NB4 (cell line): Measurements from ENCODE around the gene DNAJC30.

Experiments used
- POLR2A ChIP-seq: IDR thresholded peaks from 2 replicates; pipeline ENCODE4 v1.6.1; 2011; ENCODE audit warnings: mild to moderate bottlenecking; ENCODE audit not compliant: insufficient read length; ENCODE audit errors: extremely low read depth
- TF ChIP-seq, protein P1 (sequence below): IDR thresholded peaks from one replicate; pipeline ENCODE4 v1.5.1; 2012; ENCODE audit warnings: low read depth, low read length
- TF ChIP-seq, protein P2 (sequence below): IDR thresholded peaks from 2 replicates; pipeline ENCODE4 v1.6.1; 2011; ENCODE audit warnings: low read depth, low read length

DNA sequence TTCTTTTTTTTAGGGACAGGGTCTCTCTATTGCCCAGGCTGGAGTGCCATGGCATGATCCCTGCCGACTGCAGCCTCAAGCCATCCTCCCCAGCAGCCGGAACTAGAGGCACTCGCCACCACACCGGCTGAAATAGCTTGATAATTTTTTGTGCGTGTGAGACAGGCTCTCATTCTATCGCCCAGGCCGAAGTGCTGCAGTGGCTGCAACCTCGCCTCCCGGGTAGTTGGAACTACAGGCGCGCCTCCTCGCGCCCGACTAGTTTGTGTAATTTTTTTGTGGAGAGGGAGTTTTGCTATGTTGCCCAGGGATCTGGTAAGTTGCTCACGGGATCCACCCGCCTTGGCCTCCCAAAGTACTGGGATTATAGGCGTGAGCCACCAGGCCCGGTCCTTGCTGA, 2.1 kb upstream of the DNAJC30 start:
- TF ChIP-seq, protein P1, sequence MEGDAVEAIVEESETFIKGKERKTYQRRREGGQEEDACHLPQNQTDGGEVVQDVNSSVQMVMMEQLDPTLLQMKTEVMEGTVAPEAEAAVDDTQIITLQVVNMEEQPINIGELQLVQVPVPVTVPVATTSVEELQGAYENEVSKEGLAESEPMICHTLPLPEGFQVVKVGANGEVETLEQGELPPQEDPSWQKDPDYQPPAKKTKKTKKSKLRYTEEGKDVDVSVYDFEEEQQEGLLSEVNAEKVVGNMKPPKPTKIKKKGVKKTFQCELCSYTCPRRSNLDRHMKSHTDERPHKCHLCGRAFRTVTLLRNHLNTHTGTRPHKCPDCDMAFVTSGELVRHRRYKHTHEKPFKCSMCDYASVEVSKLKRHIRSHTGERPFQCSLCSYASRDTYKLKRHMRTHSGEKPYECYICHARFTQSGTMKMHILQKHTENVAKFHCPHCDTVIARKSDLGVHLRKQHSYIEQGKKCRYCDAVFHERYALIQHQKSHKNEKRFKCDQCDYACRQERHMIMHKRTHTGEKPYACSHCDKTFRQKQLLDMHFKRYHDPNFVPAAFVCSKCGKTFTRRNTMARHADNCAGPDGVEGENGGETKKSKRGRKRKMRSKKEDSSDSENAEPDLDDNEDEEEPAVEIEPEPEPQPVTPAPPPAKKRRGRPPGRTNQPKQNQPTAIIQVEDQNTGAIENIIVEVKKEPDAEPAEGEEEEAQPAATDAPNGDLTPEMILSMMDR: no peak
- TF ChIP-seq, protein P2, sequence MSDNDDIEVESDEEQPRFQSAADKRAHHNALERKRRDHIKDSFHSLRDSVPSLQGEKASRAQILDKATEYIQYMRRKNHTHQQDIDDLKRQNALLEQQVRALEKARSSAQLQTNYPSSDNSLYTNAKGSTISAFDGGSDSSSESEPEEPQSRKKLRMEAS: no peak
- no peak for TF ChIP-seq POLR2A
